H9 (cell line): ENCODE data around the gene DHX35. TPM values are rescaled to one million over a fixed set of nuclear protein-coding genes. Genes with fewer than 3 reads are reported as not detected.

Experiments
- DNase-seq: peaks from one replicate; pipeline ENCODE4 v3.0.0-alpha.2; 2017
- H2AFZ ChIP-seq: one replicate; pipeline ENCODE4 v1.6.1; 2013; ENCODE audit warnings: mild to moderate bottlenecking, low read length, control low read depth, moderate library complexity
- H2AK5ac ChIP-seq: 2 replicates; pipeline ENCODE4 v1.6.1; 2013; ENCODE audit warnings: low read length, control low read depth, mixed read lengths; ENCODE audit not compliant: insufficient read length
- H2BK120ac ChIP-seq: one replicate; pipeline ENCODE4 v1.6.1; 2013; ENCODE audit warnings: low read depth, mild to moderate bottlenecking, low read length, control low read depth, inconsistent platforms; ENCODE audit not compliant: poor library complexity, severe bottlenecking
- H2BK12ac ChIP-seq: 2 replicates; pipeline ENCODE4 v1.6.1; 2013; ENCODE audit warnings: low read length, control low read depth, mixed read lengths, low read depth; ENCODE audit not compliant: insufficient read length
- H2BK15ac ChIP-seq: 2 replicates; pipeline ENCODE4 v1.6.1; 2013; ENCODE audit warnings: low read depth, low read length, control low read depth
- H2BK20ac ChIP-seq: one replicate; pipeline ENCODE4 v1.6.1; 2013; ENCODE audit warnings: low read depth, mild to moderate bottlenecking, low read length, control low read depth, inconsistent platforms; ENCODE audit not compliant: poor library complexity, severe bottlenecking
- H2BK5ac ChIP-seq: 2 replicates; pipeline ENCODE4 v1.6.1; 2013; ENCODE audit warnings: low read length, control low read depth, mixed read lengths; ENCODE audit not compliant: insufficient read length
- H3K14ac ChIP-seq: 2 replicates; pipeline ENCODE4 v1.6.1; 2013; ENCODE audit warnings: low read length, control low read depth; ENCODE audit not compliant: insufficient read depth
- H3K18ac ChIP-seq: 2 replicates; pipeline ENCODE4 v1.6.1; 2013; ENCODE audit warnings: low read depth, mild to moderate bottlenecking, mixed read lengths, low read length, control low read depth; ENCODE audit not compliant: insufficient read length
- H3K23ac ChIP-seq: 2 replicates; pipeline ENCODE4 v1.6.1; 2013; ENCODE audit warnings: low read length, control low read depth, mixed read lengths, low read depth; ENCODE audit not compliant: insufficient read length
- H3K23me2 ChIP-seq: 2 replicates; pipeline ENCODE4 v1.6.1; 2013; ENCODE audit warnings: low read depth, mild to moderate bottlenecking, mixed read lengths, low read length, control low read depth; ENCODE audit not compliant: insufficient read length, poor library complexity, severe bottlenecking
- H3K27ac ChIP-seq: 2 replicates; pipeline ENCODE4 v1.5.1; 2013; ENCODE audit warnings: low read length, control low read depth, mixed read lengths, low read depth; ENCODE audit not compliant: insufficient read length
- H3K27me3 ChIP-seq: 2 replicates; pipeline ENCODE4 v1.6.1; 2013; ENCODE audit warnings: low read length, control low read depth, inconsistent platforms; ENCODE audit not compliant: insufficient read depth
- H3K4ac ChIP-seq: 2 replicates; pipeline ENCODE4 v1.6.1; 2013; ENCODE audit warnings: low read depth, mild to moderate bottlenecking, control low read depth, inconsistent platforms, low read length, moderate library complexity
- H3K4me1 ChIP-seq: 2 replicates; pipeline ENCODE4 v1.6.1; 2013; ENCODE audit warnings: low read length, control low read depth, inconsistent platforms; ENCODE audit not compliant: insufficient read depth
- H3K4me2 ChIP-seq: 2 replicates; pipeline ENCODE4 v1.6.1; 2013; ENCODE audit warnings: low read length, control low read depth, mixed read lengths; ENCODE audit not compliant: insufficient read length, insufficient read depth
- H3K56ac ChIP-seq: 2 replicates; pipeline ENCODE4 v1.6.1; 2013; ENCODE audit warnings: low read depth, mild to moderate bottlenecking, mixed read lengths, low read length, control low read depth; ENCODE audit not compliant: insufficient read length
- H3K79me1 ChIP-seq: 2 replicates; pipeline ENCODE4 v1.6.1; 2013; ENCODE audit warnings: low read depth, mild to moderate bottlenecking, moderate library complexity, low read length, control low read depth, inconsistent platforms; ENCODE audit not compliant: insufficient read depth, poor library complexity, severe bottlenecking
- H3K79me2 ChIP-seq: 2 replicates; pipeline ENCODE4 v1.6.1; 2013; ENCODE audit warnings: low read length, control low read depth, inconsistent platforms; ENCODE audit not compliant: insufficient read depth
- H3K9ac ChIP-seq: 2 replicates; pipeline ENCODE4 v1.6.1; 2013; ENCODE audit warnings: low read length, control low read depth, mixed read lengths; ENCODE audit not compliant: insufficient read length; ENCODE audit errors: extremely low read depth
- H3K9me3 ChIP-seq: one replicate; pipeline ENCODE4 v1.6.1; 2013; ENCODE audit warnings: low read depth, low read length, inconsistent platforms; ENCODE audit not compliant: control insufficient read depth
- H3T11ph ChIP-seq: one replicate; pipeline ENCODE4 v1.6.1; 2013; ENCODE audit warnings: mild to moderate bottlenecking, low read length, control low read depth, inconsistent platforms
- H4K20me1 ChIP-seq: one replicate; pipeline ENCODE4 v1.6.1; 2013; ENCODE audit not compliant: control insufficient read depth, insufficient read length, insufficient read depth
- H4K5ac ChIP-seq: 2 replicates; pipeline ENCODE4 v1.6.1; 2013; ENCODE audit warnings: low read depth, mild to moderate bottlenecking, mixed read lengths, low read length, control low read depth; ENCODE audit not compliant: insufficient read length
- H4K8ac ChIP-seq: replicated peaks from 2 replicates; pipeline ENCODE4 v1.6.1; 2013; ENCODE audit warnings: low read length, control low read depth, mixed read lengths, low read depth; ENCODE audit not compliant: insufficient read length
- H4K91ac ChIP-seq: 2 replicates; pipeline ENCODE4 v1.6.1; 2013; ENCODE audit warnings: low read depth, mild to moderate bottlenecking, moderate library complexity, mixed read lengths, low read length, control low read depth; ENCODE audit not compliant: insufficient read length
- H3K27ac Mint-ChIP-seq, 3 experiments: 2 replicates in 2 of 3; 3 replicates in 1 of 3; pipeline ENCODE4 v1.8.0; 2020 to 2021; ENCODE audit warnings: mixed read lengths in 3 of 3, mild to moderate bottlenecking in 1 of 3, moderate library complexity in 1 of 3
- H3K27me3 Mint-ChIP-seq: 2 replicates; pipeline ENCODE4 v1.8.0; 2021; ENCODE audit warnings: low read depth, mild to moderate bottlenecking, moderate library complexity, mixed read lengths
- H3K36me3 Mint-ChIP-seq, 3 experiments: 2 replicates in 2 of 3; 3 replicates in 1 of 3; pipeline ENCODE4 v1.8.0; 2020 to 2021; ENCODE audit warnings: low read depth in 3 of 3, mixed read lengths in 3 of 3; ENCODE audit not compliant: insufficient read depth in 1 of 3
- H3K4me1 Mint-ChIP-seq, 2 experiments: 2 replicates each; pipeline ENCODE4 v1.8.0; 2020; ENCODE audit warnings: mixed read lengths in 2 of 2
- H3K4me3 Mint-ChIP-seq, 2 experiments: 2 replicates in 1 of 2; 3 replicates in 1 of 2; pipeline ENCODE4 v1.8.0; 2020 to 2021; ENCODE audit warnings: mild to moderate bottlenecking in 2 of 2, mixed read lengths in 2 of 2, moderate library complexity in 1 of 2
- H3K9me3 Mint-ChIP-seq, 2 experiments: 2 replicates in 1 of 2; 3 replicates in 1 of 2; pipeline ENCODE4 v1.8.0; 2020; ENCODE audit warnings: mild to moderate bottlenecking in 2 of 2, mixed read lengths in 2 of 2, moderate library complexity in 1 of 2
- WGBS: extraction: QIAGEN DNeasy Blood & Tissue Kit; methylation state at CpG from one replicate; pipeline ENCODE4 v1.1.7; 2013; ENCODE audit warnings: missing lambda C conversion rate, low lambda C conversion rate, mixed read lengths; ENCODE audit not compliant: insufficient read length; ENCODE audit errors: extremely low coverage; 5-methylcytosine and 5-hydroxymethylcytosine counted together
- total RNA-seq: library from RNA; stranded (reverse); gene quantifications from 2 replicates; pipeline ENCODE4 v1.2.1, GENCODE V29; 2021
- TF ChIP-seq, protein P1 (sequence below): fragments of 200-600 bp; sonication (generic); conservative IDR thresholded peaks from 3 replicates; pipeline ENCODE4 v1.8.0; 2021; ENCODE audit warnings: antibody characterized with exemption, mild to moderate bottlenecking

DHX35 gene
- total RNA-seq, 1 experiment from 2014 or later = 14.4 TPM

DNA sequence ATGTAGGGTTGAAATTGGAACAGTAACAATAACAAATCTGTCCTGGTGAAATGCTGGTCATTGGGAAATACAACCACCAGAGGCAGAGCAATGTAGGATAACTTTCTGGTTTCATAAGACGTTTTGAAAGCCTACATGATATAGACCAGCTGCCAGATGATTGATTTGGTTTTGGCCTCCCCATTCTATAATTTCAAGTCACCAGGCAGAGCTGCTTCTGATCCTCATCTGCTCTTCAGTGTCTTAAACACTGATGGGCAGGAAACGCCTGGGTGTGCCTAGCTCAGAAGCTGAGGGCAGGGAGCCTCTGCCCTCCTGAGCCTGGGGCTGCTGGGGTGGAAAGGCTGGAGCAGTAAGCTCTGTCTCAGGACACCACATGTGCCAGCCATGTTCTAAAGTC, 24.5 kb downstream of the DHX35 start:
- DNase-seq = no peak
- Histone ChIP-seq H4K5ac (no peak overlapping the region), H3K9me3 (no peaks in the 10 kb centered on the region), H2AFZ (no peak overlapping the region), H3K23me2 (no peaks in the 10 kb centered on the region), H2BK20ac (no peak overlapping the region), H3K27ac (no peak overlapping the region), H3K4me1 (no peaks in the 10 kb centered on the region; the same call in 1 of the 2 replicates), H2BK12ac (no peak overlapping the region), H3K23ac (no peak overlapping the region), H4K8ac (no peak overlapping the region), H2AK5ac (no peak overlapping the region), H3K18ac (no peak overlapping the region), H3K27me3 (no peaks in the 10 kb centered on the region), H3K4me2 (no peak overlapping the region), H3K79me1 (no peaks in the 10 kb centered on the region), H2BK5ac (no peak overlapping the region), H3K56ac (no peak overlapping the region), H4K20me1 (no peaks in the 10 kb centered on the region), H3K9ac (no peak overlapping the region), H3K4ac (no peak overlapping the region), H4K91ac (no peak overlapping the region), H3K79me2 (no peaks in the 10 kb centered on the region), H3K14ac (no peak overlapping the region; the same call in 1 of the 2 replicates), H2BK120ac (no peak overlapping the region), H3T11ph (no peak overlapping the region), H2BK15ac (no peak overlapping the region)
- no CpG with 5 or more reads among the region's 2 CpGs for WGBS
- Mint-ChIP-seq H3K4me1 (peaks cover 13 to 21% of the 10 kb centered on the region in 2 experiments), H3K36me3 (peaks cover 12 to 27% (median 22%) of the 10 kb centered on the region in 3 experiments), H3K4me3 (no peak overlapping the region), H3K9me3 (no peaks in the 10 kb centered on the region), H3K27ac (peak overlapping the region in 1 of 3 experiments; percentile 61; a peak in 1 of 7 replicates), H3K27me3 (no peaks in the 10 kb centered on the region)
- TF ChIP-seq, protein P1, sequence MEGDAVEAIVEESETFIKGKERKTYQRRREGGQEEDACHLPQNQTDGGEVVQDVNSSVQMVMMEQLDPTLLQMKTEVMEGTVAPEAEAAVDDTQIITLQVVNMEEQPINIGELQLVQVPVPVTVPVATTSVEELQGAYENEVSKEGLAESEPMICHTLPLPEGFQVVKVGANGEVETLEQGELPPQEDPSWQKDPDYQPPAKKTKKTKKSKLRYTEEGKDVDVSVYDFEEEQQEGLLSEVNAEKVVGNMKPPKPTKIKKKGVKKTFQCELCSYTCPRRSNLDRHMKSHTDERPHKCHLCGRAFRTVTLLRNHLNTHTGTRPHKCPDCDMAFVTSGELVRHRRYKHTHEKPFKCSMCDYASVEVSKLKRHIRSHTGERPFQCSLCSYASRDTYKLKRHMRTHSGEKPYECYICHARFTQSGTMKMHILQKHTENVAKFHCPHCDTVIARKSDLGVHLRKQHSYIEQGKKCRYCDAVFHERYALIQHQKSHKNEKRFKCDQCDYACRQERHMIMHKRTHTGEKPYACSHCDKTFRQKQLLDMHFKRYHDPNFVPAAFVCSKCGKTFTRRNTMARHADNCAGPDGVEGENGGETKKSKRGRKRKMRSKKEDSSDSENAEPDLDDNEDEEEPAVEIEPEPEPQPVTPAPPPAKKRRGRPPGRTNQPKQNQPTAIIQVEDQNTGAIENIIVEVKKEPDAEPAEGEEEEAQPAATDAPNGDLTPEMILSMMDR = no peak
